ENCODE measurements around the gene SPON2.

Gene SPON2

DNA sequence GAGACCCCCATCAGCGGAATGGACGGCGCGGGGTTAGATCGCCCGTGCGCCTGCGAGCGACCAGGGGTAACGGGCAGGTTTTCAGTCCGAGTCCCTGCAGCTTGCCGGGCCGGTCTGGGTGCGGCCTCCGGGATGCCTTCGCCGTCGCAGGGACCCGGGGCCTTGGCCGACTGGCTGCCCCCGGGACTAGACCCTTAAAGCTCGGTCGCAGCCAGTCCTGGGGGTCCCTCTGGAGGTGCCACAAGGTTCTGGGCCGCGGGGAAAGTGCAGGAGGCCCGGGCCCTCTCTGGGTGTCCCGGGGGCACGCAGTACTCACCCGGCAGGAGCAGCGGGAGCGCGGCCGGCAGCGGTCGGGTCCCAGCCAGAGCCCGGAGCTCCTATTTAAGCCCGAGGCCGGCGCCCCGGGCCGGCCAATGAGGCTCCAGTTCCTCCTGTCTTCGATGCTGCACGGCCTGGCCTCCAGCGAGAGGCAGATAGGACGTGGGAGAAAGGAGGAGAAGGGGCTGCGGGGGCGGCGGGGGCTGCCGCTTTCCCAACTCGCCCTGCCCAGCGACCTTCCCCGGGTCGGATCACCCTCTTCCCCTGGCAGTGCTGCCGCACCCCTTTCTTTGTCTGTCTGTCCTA, at the start of gene SPON2:
Gene SPON2 (minus strand): TSS at position 356 of the 624 bp plus-strand sequence.
- H3K27me3 ChIP-seq (ENCODE audit: control insufficient read depth in 5 of 5, insufficient read depth in 4 of 5, low read length in 5 of 5) = peaks cover 0 to 36% (median 23%) of the 10 kb centered on the region in 5 donors
- peak within 1 kb of the TSS in 4 of 5 donors; percentile 48 to 62 (median 54) for H3K4me3 ChIP-seq (ENCODE audit: low read depth in 1 of 5, low read length in 5 of 5)
- H3K4me1 ChIP-seq (ENCODE audit: control insufficient read depth in 5 of 5, insufficient read depth in 5 of 5, low read length in 5 of 5) = peaks cover 4 to 73% (median 60%) of the 10 kb centered on the region in 5 donors

DNA sequence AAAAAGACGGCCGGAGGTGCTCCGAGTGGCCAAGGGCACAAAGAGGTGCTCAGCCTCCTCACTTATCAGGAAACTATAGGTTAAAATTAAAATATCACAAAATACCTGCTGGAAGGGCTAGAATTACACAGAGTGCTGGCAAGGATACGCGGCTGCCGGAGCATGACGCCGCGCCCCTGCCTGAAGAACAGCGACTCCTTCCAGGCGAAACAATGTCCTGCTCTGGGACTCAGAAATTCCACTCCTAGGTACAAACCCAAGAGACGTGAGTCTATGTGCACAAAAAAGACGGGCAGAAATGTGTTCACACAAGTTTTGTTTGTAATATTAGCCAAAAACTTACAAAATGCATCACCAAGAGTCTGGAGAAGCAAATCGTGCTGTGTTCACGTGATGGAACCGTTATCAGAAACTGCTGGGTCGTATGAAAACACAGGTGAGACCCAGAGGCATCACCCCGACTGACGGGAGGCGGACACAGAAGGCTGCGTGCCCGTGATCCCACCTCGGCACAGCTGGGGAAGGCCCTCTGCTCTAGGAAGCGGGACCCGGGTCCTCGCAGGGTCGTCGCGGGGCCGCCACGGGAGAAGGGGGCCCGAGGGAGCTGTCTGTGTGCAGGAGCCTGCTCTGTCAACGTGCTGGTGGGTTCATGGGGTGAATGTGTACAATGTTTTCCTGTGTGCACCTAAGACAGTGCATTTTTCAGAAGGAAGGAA, 48.9 kb upstream of the SPON2 start:
- no peak overlapping the region for H3K4me3 ChIP-seq (ENCODE audit: low read depth in 1 of 5, low read length in 5 of 5)
- no peak overlapping the region for H3K9ac ChIP-seq (ENCODE audit: low read length in 5 of 5)
- no peaks in the 10 kb centered on the region for H3K27me3 ChIP-seq (ENCODE audit: control insufficient read depth in 5 of 5, insufficient read depth in 4 of 5, low read length in 5 of 5)
- no peaks in the 10 kb centered on the region for H3K9me3 ChIP-seq (ENCODE audit: control insufficient read depth in 5 of 5, low read length in 5 of 5)
- no peak overlapping the region for H3K27ac ChIP-seq (ENCODE audit: low read depth, low read length)
- peaks cover 0 to 39% (median 28%) of the 10 kb centered on the region in 5 donors for H3K4me1 ChIP-seq (ENCODE audit: control insufficient read depth in 5 of 5, insufficient read depth in 5 of 5, low read length in 5 of 5)
- peaks cover 0 to 72% (median 53%) of the 10 kb centered on the region in 5 donors for H3K36me3 ChIP-seq (ENCODE audit: control insufficient read depth in 5 of 5, insufficient read depth in 5 of 5, low read length in 5 of 5)

More for the DNA sequence above, at the start of gene SPON2:
- Histone ChIP-seq H3K9ac (ENCODE audit: low read length in 5 of 5) (peak within 1 kb of the TSS in 1 of 5 donors; percentile 19), H3K9me3 (ENCODE audit: control insufficient read depth in 5 of 5, low read length in 5 of 5) (no peaks in the 10 kb centered on the region), H3K27ac (ENCODE audit: low read depth, low read length) (peak within 1 kb of the TSS; percentile 62), H3K36me3 (ENCODE audit: control insufficient read depth in 5 of 5, insufficient read depth in 5 of 5, low read length in 5 of 5) (peaks cover 0 to 11% (median 5%) of the 10 kb centered on the region in 5 donors)

DNA sequence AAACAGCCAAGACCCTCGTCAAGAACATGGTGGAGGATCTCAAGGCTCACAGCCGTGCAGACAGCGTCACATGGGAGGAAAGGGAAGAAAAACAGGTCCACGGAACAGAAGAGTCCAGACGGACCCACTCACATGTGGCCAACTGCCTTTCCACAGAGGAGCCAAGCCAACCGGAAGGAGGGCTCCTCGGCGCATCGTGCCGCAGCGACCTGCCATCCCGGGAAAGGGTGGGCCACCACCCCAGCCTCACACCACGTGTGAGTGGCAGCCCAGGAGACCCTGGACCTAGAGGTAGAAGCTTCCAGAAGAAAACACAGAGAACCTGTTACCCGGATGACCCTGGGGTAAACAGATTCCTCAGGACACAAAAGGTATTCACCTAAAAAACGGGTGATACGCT, 48.2 kb upstream of the SPON2 start:
- Histone ChIP-seq H3K27ac (ENCODE audit: low read depth, low read length) (no peak overlapping the region), H3K4me3 (ENCODE audit: low read depth in 1 of 5, low read length in 5 of 5) (no peak overlapping the region), H3K4me1 (ENCODE audit: control insufficient read depth in 5 of 5, insufficient read depth in 5 of 5, low read length in 5 of 5) (peaks cover 0 to 36% (median 21%) of the 10 kb centered on the region in 5 donors), H3K9ac (ENCODE audit: low read length in 5 of 5) (no peak overlapping the region), H3K9me3 (ENCODE audit: control insufficient read depth in 5 of 5, low read length in 5 of 5) (no peaks in the 10 kb centered on the region), H3K36me3 (ENCODE audit: control insufficient read depth in 5 of 5, insufficient read depth in 5 of 5, low read length in 5 of 5) (peaks cover 0 to 72% (median 56%) of the 10 kb centered on the region in 5 donors), H3K27me3 (ENCODE audit: control insufficient read depth in 5 of 5, insufficient read depth in 4 of 5, low read length in 5 of 5) (no peaks in the 10 kb centered on the region)

DNA sequence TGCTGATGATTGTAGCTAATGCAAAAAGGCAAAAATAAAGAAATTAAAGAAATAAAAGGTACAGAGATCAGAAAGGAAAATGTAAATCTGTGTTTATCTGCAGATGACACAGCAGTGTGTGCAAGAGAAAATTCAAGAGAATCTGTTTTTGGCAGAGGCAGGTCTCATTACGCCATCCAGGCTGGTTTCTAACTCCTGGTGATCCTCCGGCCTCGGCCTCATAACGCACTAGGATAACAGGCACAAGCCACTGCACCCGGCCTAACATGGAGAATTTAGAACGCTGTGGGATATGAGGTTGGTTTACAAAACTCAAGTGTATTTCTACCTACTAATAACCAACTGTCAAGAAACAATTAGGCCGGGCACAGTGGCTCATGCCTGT, 47.2 kb upstream of the SPON2 start:
- H3K27me3 ChIP-seq (ENCODE audit: control insufficient read depth in 5 of 5, insufficient read depth in 4 of 5, low read length in 5 of 5) = no peaks in the 10 kb centered on the region
- H3K36me3 ChIP-seq (ENCODE audit: control insufficient read depth in 5 of 5, insufficient read depth in 5 of 5, low read length in 5 of 5) = peaks cover 0 to 72% (median 56%) of the 10 kb centered on the region in 5 donors
- no peak overlapping the region for H3K9ac ChIP-seq (ENCODE audit: low read length in 5 of 5)
- H3K4me3 ChIP-seq (ENCODE audit: low read depth in 1 of 5, low read length in 5 of 5) = no peak overlapping the region
- no peaks in the 10 kb centered on the region for H3K9me3 ChIP-seq (ENCODE audit: control insufficient read depth in 5 of 5, low read length in 5 of 5)
- H3K27ac ChIP-seq (ENCODE audit: low read depth, low read length) = peak overlapping the region; percentile 40
- H3K4me1 ChIP-seq (ENCODE audit: control insufficient read depth in 5 of 5, insufficient read depth in 5 of 5, low read length in 5 of 5) = peaks cover 0 to 42% (median 24%) of the 10 kb centered on the region in 5 donors

DNA sequence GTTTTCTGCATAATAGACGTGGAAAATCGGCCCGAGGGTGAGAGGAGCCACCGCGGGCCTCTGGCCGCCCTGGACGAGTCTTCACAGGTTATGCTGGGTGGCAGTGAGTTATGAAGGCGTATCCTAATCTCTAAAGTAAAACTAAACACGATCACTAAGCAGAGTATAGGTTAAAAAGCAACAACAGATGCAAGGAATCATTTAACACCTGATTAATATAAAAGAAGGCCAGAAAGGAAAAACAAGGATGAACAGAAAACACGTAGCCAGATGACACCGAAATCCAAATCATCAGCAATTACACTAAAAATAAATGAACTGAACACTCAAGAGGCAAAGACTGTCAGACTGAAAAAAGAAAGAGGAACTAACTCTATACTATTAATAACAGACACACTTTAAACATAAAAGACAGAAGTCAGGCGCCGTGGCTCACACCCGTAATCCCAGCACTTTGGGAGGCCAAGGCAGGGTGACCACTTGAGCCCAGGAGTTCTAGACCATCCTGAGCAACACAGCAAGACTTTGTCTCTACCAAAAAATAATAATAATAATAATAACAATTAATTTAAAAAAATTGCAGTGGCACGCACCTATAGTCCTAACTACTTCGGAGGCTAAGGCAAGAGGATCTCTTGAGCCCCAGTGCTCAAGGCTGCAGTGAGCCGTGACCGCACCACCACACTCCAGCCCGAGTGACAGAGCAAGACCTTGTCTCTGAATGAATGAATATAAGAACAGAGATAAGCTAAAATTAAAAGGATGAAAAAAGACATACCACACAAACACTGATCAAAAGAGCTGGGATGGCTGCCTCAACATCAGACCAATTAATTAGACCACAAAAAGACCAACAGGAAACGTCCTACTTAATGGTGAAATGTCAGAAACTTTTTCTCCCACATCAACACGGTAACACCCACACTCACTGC, 46.5 kb upstream of the SPON2 start:
- Histone ChIP-seq H3K9ac (ENCODE audit: low read length in 5 of 5) (no peak overlapping the region), H3K27me3 (ENCODE audit: control insufficient read depth in 5 of 5, insufficient read depth in 4 of 5, low read length in 5 of 5) (no peaks in the 10 kb centered on the region), H3K27ac (ENCODE audit: low read depth, low read length) (peak overlapping the region; percentile 40), H3K36me3 (ENCODE audit: control insufficient read depth in 5 of 5, insufficient read depth in 5 of 5, low read length in 5 of 5) (peaks cover 0 to 72% (median 56%) of the 10 kb centered on the region in 5 donors), H3K9me3 (ENCODE audit: control insufficient read depth in 5 of 5, low read length in 5 of 5) (no peaks in the 10 kb centered on the region), H3K4me3 (ENCODE audit: low read depth in 1 of 5, low read length in 5 of 5) (no peak overlapping the region), H3K4me1 (ENCODE audit: control insufficient read depth in 5 of 5, insufficient read depth in 5 of 5, low read length in 5 of 5) (peaks cover 0 to 44% (median 24%) of the 10 kb centered on the region in 5 donors)

DNA sequence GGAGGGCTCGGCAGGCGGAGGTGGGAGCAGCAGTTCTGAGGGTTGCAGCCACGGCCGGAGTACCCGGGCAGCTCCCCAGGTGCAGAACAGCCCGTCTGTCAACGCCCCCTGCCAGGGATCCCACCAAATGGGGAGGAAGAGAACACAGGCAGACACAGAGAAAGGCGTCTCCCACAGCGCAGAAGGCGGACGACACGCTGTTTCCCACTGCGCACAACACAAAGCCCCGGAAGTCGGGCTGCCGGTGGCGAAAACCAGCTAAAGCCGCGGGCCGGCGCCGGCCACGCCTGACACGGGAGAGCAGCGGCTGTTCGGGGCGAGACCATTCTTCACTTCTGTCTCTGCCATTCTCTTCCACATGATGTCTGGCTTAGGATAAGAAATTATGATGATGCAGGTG, 45.0 kb upstream of the SPON2 start:
- no peak overlapping the region for H3K4me3 ChIP-seq (ENCODE audit: low read depth in 1 of 5, low read length in 5 of 5)
- no peak overlapping the region for H3K27ac ChIP-seq (ENCODE audit: low read depth, low read length)
- H3K27me3 ChIP-seq (ENCODE audit: control insufficient read depth in 5 of 5, insufficient read depth in 4 of 5, low read length in 5 of 5) = no peaks in the 10 kb centered on the region
- no peaks in the 10 kb centered on the region for H3K9me3 ChIP-seq (ENCODE audit: control insufficient read depth in 5 of 5, low read length in 5 of 5)
- peaks cover 0 to 74% (median 61%) of the 10 kb centered on the region in 5 donors for H3K36me3 ChIP-seq (ENCODE audit: control insufficient read depth in 5 of 5, insufficient read depth in 5 of 5, low read length in 5 of 5)
- H3K4me1 ChIP-seq (ENCODE audit: control insufficient read depth in 5 of 5, insufficient read depth in 5 of 5, low read length in 5 of 5) = peaks cover 0 to 43% (median 24%) of the 10 kb centered on the region in 5 donors
- no peak overlapping the region for H3K9ac ChIP-seq (ENCODE audit: low read length in 5 of 5)

DNA sequence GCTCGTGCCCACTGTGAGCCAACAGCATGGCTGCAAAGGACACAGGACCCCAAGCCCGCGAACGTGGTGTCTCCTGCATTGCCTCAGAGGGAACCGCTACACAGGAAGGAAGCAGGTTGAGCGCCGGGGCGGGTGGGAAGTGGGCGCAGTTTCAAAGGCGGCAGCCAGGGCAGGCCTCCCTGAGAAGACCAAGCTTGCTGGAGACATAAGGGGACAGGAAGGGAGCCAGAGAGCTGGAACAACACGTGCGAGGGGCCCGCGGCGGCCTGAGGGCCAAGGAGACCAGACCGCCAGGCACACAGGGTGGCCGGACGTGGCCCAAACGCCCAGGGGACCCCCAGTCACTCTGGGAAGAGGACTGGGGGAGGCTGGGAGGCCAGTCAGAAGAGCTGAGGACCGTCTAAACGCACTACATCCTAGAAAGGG, 44.5 kb upstream of the SPON2 start:
- Histone ChIP-seq H3K27ac (ENCODE audit: low read depth, low read length) (no peak overlapping the region), H3K9me3 (ENCODE audit: control insufficient read depth in 5 of 5, low read length in 5 of 5) (no peaks in the 10 kb centered on the region), H3K9ac (ENCODE audit: low read length in 5 of 5) (no peak overlapping the region), H3K4me1 (ENCODE audit: control insufficient read depth in 5 of 5, insufficient read depth in 5 of 5, low read length in 5 of 5) (peaks cover 0 to 44% (median 25%) of the 10 kb centered on the region in 5 donors), H3K36me3 (ENCODE audit: control insufficient read depth in 5 of 5, insufficient read depth in 5 of 5, low read length in 5 of 5) (peaks cover 0 to 76% (median 64%) of the 10 kb centered on the region in 5 donors), H3K4me3 (ENCODE audit: low read depth in 1 of 5, low read length in 5 of 5) (no peak overlapping the region), H3K27me3 (ENCODE audit: control insufficient read depth in 5 of 5, insufficient read depth in 4 of 5, low read length in 5 of 5) (no peaks in the 10 kb centered on the region)

DNA sequence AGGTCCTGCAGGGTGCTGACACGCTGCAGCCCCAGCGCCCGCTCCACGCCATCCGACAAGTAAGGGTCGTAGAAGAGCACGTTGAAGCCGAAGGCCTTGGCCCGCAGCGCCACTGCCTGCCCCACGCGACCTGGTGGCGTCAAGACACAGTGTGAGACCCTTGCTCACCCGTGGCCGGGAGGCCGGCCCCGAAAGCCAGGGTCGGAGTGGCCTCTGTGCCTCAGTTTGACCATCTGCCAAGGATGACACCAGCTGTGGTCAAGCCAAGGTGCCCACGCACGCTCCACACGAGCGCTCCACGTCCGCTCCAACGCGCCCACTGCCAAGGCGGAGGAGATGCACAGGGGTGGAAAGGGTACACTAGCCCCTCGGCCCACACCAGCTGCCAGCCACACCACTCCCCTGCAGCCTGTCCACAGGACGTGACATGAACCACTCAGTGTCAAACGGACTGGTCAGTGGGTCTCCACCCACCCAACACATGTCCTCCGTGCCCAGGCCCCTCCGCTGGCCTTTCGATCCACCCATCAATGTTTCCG, 43.8 kb upstream of the SPON2 start:
- Histone ChIP-seq H3K36me3 (ENCODE audit: control insufficient read depth in 5 of 5, insufficient read depth in 5 of 5, low read length in 5 of 5) (peaks cover 0 to 74% (median 61%) of the 10 kb centered on the region in 5 donors), H3K9me3 (ENCODE audit: control insufficient read depth in 5 of 5, low read length in 5 of 5) (no peaks in the 10 kb centered on the region), H3K27ac (ENCODE audit: low read depth, low read length) (no peak overlapping the region), H3K9ac (ENCODE audit: low read length in 5 of 5) (no peak overlapping the region), H3K27me3 (ENCODE audit: control insufficient read depth in 5 of 5, insufficient read depth in 4 of 5, low read length in 5 of 5) (no peaks in the 10 kb centered on the region), H3K4me3 (ENCODE audit: low read depth in 1 of 5, low read length in 5 of 5) (no peak overlapping the region), H3K4me1 (ENCODE audit: control insufficient read depth in 5 of 5, insufficient read depth in 5 of 5, low read length in 5 of 5) (peaks cover 0 to 49% (median 31%) of the 10 kb centered on the region in 5 donors)

DNA sequence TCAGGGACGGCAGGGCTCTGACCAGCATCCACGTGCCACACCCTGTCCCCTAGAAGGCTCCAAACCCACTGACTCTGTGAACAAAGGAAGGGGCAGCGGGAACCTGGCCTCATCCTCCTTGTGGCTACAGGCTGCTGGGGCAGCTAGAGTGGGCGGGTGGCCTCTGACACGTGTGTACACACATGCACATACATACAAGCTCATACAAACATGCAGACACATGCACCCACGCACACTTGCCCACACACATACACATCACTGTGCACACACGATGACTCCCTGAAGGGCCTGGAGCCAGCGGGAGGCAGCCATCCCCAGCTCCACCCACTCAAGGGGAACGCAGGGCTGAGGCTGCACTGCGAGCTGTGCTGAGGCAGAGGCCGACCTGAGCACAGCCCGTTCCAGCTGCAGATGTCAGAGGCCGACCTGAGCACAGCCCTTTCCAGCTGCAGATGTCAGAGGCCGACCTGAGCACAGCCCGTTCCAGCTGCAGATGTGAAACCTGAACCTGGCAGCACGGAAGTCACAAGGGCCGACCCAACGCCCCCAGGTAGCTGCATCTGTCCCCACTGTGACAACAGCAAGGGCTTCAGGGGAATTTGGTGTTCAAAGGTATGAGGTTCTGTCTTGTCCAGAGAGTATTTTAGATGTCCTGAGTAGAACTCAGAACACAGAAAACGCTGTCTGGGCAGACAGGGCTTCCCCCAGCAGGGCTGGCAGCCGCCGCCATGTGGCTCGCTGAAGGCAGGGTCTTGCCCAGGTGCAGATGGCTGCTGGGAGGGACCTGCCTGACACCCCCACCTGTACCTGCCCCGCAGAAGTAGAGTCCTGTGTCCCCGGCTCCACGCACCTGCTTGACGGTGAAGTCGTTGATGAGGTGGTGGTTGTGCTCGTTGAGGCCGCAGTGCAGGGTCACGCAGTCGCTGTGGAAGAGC, 43.0 kb upstream of the SPON2 start:
- Histone ChIP-seq H3K36me3 (ENCODE audit: control insufficient read depth in 5 of 5, insufficient read depth in 5 of 5, low read length in 5 of 5) (peaks cover 0 to 74% (median 60%) of the 10 kb centered on the region in 5 donors), H3K9ac (ENCODE audit: low read length in 5 of 5) (no peak overlapping the region), H3K4me3 (ENCODE audit: low read depth in 1 of 5, low read length in 5 of 5) (no peak overlapping the region), H3K27ac (ENCODE audit: low read depth, low read length) (no peak overlapping the region), H3K9me3 (ENCODE audit: control insufficient read depth in 5 of 5, low read length in 5 of 5) (no peaks in the 10 kb centered on the region), H3K4me1 (ENCODE audit: control insufficient read depth in 5 of 5, insufficient read depth in 5 of 5, low read length in 5 of 5) (peaks cover 0 to 56% (median 38%) of the 10 kb centered on the region in 5 donors), H3K27me3 (ENCODE audit: control insufficient read depth in 5 of 5, insufficient read depth in 4 of 5, low read length in 5 of 5) (no peaks in the 10 kb centered on the region)
